ENCODE results near the gene FNBP1L. TPM values are rescaled to one million over a fixed set of nuclear protein-coding genes. Genes with fewer than 3 reads are reported as not detected.
A peak's percentile ranks its signal among the peaks of the same experiment; 100 is the strongest.

Gene FNBP1L
- total RNA-seq, 1 donor from 2014 or later, result 122 TPM

DNA sequence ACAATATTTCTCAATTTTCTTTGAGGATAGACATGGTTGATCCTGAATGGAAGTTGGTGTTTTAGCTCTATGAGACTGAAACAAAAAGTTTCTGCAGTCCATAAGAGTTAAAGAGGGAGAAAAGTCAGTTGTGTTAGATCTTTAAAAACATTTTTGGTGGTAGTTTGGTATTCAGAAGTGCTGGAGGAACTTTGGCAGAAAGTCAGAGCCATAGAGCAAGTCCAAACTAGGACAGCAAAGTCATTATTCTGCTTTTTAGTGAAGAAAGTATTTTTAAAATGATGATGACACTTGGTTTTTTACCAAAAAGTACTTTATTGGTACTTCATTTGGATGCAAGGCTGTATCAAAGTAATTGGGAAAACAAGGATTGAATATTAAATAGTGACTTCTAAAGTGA is 41.8 kb downstream of the FNBP1L start:
- DNase-seq (ENCODE audit: low read depth), result no peak

GRCh38 chr1:93490357-93490756 is 42.4 kb downstream of the FNBP1L start:
- DNase-seq (ENCODE audit: low read depth), result peak; percentile 19

GRCh38 chr1:93495911-93496310 is 48.0 kb downstream of the FNBP1L start:
- no peak for DNase-seq (ENCODE audit: low read depth)

DNA sequence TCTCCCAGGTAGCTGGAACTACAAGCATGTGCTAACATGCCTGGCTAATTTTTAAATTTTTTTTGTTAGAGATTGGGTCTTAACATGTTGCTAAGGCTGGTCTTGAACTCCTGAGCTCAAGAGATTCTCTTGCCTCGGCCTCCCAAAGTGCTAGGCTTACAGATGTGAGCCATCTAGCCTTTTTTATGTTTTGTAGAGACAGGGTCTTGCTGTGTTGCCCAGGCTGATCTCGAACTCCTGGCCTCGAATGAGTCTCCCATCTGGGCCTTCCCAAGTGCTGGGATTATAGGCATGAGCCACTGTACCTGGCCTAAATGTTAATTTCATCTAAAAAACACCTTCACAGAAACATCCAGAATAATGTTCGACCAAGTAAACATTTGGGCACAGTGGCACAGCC is 48.6 kb downstream of the FNBP1L start:
- no peak for DNase-seq (ENCODE audit: low read depth)

GRCh38 chr1:93499075-93499474 is 51.2 kb downstream of the FNBP1L start:
- DNase-seq (ENCODE audit: low read depth), result no peak

DNA sequence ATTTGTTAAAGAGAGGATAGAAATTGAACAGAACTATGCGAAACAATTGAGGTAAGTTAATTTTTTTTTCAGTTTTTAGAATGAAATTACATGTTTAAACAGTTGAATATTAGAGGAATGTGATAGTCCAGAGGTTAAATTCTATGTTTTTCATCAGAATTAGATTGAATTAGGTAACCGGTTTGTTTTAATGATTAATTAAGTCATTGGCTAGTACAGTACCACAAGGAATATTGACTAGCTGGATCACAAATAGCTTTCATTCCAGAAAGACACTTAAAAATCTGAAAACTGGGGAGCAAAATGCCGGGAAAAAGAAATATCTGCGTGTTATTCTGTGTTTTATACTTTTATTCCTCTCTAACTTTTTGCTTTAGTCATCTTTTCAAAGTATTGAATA is 51.6 kb downstream of the FNBP1L start:
- DNase-seq (ENCODE audit: low read depth), result no peak

GRCh38 chr1:93500275-93500674 is 52.4 kb downstream of the FNBP1L start:
- no peak for DNase-seq (ENCODE audit: low read depth)

DNA sequence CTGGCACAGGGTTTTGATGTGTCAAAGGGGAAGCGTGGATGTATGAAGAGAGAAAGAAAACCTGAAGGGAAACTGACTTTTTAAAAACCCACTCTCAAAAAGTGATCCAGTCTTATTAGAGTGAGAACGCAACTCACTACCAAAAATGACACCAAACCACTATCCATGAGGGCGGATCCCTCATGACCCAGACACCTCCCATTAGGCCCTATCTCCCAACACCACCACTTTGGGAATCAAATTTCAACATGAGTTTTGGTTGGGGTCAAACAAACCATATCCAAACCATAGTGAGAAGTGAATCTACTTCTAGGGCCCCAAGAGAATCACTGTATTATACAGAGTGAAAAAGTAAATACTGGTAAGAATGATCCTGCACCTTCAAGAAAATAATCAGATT is 53.5 kb downstream of the FNBP1L start:
- no peak for DNase-seq (ENCODE audit: low read depth)

GRCh38 chr1:93501829-93502369 is 54.0 kb downstream of the FNBP1L start:
- DNase-seq (ENCODE audit: low read depth), result no peak

- DNase-seq (ENCODE audit: low read depth), result peak; percentile 65
Measured at GRCh38 chr1:93502571-93502970, 54.7 kb downstream of the FNBP1L start.

DNA sequence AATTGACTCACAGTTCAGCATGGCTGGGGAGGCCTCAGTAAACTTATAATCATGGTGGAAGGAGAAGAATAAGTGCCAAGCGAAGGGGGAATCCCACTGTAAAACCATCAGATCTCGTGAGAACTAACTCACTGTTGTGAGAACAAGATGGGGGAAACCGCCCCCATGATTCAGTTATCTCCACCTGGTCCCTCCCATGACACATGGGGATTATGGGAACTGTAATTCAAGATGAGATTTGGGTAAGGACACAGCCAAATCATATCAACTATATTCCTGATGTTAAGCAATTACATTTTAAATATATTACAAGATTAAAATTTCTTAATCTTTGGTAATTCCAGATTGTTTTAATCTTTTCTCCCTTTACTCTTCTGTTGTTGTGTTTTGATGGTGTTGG is 55.2 kb downstream of the FNBP1L start:
- DNase-seq (ENCODE audit: low read depth), result no peak

GRCh38 chr1:93503816-93504215 is 55.9 kb downstream of the FNBP1L start:
- DNase-seq (ENCODE audit: low read depth), result no peak

DNA sequence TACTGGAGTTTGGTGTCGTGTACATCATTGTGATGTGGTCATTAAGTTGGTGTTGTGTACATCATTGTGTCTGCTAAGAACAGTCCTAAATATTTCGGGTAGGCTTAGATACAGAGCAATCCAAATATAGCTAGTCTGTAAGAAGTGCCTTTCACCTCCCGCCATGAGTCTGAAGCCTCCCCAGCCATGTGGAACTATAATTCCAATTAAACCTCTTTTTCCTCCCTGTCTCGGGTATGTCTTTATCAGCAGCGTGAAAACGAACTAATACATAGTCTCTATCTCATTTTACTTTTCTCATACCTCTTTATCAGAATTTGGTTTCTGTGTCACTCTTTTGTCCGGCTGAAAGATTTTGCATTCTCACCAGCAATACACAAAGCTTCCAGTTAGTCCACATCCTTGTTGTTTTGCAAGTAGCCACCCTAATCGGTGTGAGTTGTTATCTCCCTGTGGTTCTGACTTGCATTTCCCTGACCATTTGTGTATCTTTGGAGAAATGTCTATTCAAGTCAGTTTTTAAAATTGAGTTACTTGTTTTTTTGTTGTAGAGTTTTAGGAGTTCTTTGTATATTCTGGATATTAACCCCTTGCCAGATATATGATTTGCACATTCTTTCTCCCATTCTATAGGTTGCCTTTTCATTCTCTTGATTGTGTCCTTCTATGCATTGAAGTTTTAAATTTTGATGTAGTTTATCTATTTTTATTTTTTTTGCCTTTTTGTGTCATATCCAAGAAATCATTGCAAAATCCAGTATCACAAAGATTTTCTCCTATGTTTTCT is 56.5 kb downstream of the FNBP1L start:
- DNase-seq (ENCODE audit: low read depth), result no peak

- no peak for DNase-seq (ENCODE audit: low read depth)
Measured at GRCh38 chr1:93506126-93506525, 58.2 kb downstream of the FNBP1L start.

GRCh38 chr1:93516164-93516563 is 68.2 kb downstream of the FNBP1L start:
- DNase-seq (ENCODE audit: low read depth), result no peak

DNA sequence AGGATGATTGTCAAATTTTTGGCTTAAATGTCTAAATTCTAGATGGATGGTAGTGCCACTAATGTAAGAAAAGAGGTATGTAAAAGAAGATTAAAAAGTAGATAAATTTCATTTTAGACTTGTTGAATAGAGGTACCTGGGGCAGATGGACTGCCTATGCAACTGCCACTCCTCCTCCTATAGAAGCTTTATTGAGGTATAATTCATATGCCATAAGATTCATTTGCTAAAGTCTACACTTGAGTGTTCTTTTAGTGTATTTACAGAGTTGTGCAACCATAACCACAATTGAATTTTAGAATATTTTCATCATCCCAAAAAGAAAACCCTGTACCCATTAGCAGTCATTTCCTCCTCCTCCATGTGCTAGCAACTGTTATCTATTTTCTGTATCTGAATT is 70.6 kb downstream of the FNBP1L start:
- no peak for DNase-seq (ENCODE audit: low read depth)

DNA sequence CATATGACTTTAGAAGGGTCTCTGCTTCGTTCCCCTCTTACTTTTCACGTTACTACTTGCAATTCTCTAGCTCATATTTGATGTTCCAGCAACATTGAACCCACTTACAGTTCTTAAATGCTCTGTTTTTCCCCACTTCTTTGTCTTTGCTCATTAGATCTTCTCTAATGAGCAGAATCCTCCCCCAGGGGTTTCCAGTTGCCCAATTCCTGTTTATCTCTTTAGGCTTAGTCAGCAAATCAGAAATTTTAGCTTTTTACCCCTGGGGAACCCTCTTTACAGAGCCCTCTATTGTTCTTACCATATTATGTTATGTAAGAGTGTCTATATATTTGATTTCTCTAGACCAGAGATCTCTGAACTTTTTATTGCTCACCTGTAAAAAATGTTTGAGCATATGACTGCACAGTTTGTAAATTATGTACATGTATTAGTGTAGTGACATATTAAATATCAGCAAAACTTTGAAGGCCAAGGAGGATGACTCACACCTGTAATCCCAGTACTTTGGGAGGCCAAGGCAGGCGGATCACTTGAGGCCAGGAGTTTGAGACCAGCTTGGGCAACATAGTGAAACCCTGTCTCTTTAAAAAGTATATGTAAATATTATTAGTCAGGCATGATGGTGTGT is 71.4 kb downstream of the FNBP1L start:
- peak; percentile 44 for DNase-seq (ENCODE audit: low read depth)

GRCh38 chr1:93521618-93522017 is 73.7 kb downstream of the FNBP1L start:
- no peak for DNase-seq (ENCODE audit: low read depth)

DNA sequence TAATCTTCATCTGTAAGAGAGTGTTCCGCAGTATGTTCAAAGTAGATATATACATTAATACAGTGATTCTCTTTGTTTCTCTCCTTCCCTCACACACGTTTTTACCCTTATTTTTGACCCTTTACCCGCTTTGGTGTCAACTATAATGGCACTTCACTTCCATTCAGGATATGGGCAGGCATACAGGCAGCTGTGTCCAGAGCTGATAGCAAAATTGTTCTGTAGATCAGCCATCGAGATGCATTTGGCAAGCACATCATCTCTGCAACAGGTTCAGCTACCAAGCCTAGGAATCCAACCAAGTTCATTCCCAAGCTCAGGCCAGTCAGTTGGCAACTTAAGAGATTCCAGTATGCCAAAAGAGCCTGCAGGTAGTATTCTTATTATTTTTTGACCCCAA is 74.8 kb downstream of the FNBP1L start:
- DNase-seq (ENCODE audit: low read depth), result no peak

DNA sequence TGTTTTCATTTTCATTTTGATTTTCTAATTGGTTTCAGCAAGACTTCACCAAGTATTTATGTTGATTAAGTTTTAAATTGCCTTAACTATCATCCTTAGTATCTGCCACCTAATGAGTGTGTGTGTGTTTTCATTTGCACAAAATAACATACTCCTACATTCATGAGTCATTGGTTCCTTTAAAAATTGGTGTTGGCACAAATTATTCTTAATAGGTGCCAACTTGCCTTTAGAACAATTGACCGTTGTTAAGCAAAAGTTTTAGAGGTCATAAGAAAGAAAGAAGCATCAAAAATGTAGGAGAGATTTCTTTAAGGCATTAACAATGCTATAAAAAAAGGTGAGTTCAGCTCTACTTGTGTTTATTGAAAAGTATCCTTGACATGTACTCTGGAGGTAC is 77.5 kb downstream of the FNBP1L start:
- peak; percentile 54 for DNase-seq (ENCODE audit: low read depth)

DNA sequence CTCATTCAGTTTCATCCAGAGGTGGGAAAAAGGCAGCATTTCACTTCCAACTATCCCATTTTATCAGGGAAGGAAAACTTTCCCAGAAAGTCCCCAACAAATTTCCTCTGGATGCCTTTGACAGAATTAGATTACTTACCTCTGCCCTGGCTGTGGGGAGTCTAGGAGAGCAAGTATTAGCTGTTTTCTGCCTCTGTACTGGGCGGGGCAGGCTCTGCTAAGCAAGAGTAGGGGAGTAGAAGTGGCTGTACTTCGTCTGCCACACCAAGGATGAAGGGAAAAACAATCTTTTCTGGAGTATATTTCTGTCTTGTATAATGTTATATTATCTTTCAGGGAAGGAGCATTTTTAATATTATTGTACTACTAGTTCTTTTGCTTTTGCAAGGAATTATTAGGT is 78.5 kb downstream of the FNBP1L start:
- no peak for DNase-seq (ENCODE audit: low read depth)

DNA sequence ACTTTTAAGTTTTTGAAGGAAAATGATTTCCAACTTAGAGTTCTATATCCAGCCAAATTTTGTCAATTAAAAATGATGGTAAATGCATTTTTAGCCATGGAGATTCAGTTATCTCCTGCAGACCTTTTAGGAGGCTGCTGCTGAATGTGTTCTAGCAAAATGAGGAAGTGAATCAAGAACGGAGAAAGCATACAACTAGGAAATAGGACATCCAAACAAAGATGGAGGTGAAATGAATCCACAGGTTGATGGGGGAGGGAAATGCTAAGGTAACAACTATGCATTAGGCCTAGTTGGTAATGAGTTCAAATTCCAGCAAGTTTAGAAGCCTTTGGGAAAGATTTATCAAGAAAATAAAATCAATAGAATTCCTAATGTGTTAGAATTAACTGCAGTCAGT is 80.5 kb downstream of the FNBP1L start:
- DNase-seq (ENCODE audit: low read depth), result no peak

DNA sequence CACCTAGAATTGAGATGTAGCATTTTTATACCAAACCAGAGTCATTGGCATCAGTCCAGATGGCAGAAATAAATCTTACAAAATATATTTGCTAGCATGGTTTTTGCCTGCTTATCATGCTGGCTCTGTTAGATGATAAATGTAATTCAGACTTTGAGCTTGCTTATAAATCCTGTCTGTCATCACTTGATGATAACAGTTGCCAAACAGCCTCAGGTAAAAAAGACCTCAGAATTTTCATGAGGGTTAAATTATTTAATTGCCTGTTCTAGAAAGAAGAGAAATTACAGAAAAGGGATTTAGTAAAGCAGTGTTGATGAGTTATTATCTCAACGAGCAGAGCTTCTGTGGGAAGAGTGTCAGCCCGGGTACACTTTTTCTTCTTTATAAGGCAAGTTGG is 83.3 kb downstream of the FNBP1L start:
- no peak for DNase-seq (ENCODE audit: low read depth)
